Gastroesophageal sphincter (tissue), 4 donors: Measurements from ENCODE around the gene KIRREL3. TPM values are rescaled to one million over a fixed set of nuclear protein-coding genes. Genes with fewer than 3 reads are reported as not detected.

Source experiments
- ATAC-seq: fragments of 150-250 bp; one replicate; pipeline ENCODE4 v1.9.1; 2016; ENCODE audit warnings: mild to moderate bottlenecking, moderate library complexity
- H3K27ac ChIP-seq, 4 donors: fragments of 200-600 bp; sonication (generic) in 3 of 4; 1 replicate in 3 of 4; 2 replicates in 1 of 4; pipeline ENCODE4 v1.5.1; 2016 to 2019
- H3K27me3 ChIP-seq: fragments of 200-600 bp; sonication (generic); one replicate; pipeline ENCODE4 v1.5.1; 2019
- H3K36me3 ChIP-seq, 2 donors: fragments of 200-600 bp; sonication (generic); one replicate each; pipeline ENCODE4 v1.5.1; 2019; ENCODE audit warnings: control low read depth in 1 of 2
- H3K4me1 ChIP-seq, 3 donors: fragments of 200-600 bp; sonication (generic); 1 replicate in 2 of 3; 2 replicates in 1 of 3; pipeline ENCODE4 v1.5.1; 2016 to 2019; ENCODE audit warnings: control low read depth in 2 of 3
- H3K4me3 ChIP-seq, 2 donors: fragments of 200-600 bp; sonication (generic); one replicate each; pipeline ENCODE4 v1.5.1; 2019; ENCODE audit warnings: mild to moderate bottlenecking in 1 of 2, moderate library complexity in 1 of 2
- H3K9me3 ChIP-seq, 3 donors: fragments of 200-600 bp; sonication (generic); one replicate each; pipeline ENCODE4 v1.5.1; 2017 to 2019; ENCODE audit warnings: control low read depth in 2 of 3
- CTCF ChIP-seq, 4 experiments: fragments of 200-600 bp in 2 of 4; fragments of 450-650 bp in 2 of 4; sonication (generic) in 1 of 4; IDR thresholded peaks; one replicate each; pipeline ENCODE4 v1.5.1; 2017 to 2019; ENCODE audit warnings: antibody characterized with exemption in 4 of 4, mild to moderate bottlenecking in 2 of 4, moderate library complexity in 2 of 4
- EP300 ChIP-seq: sonication (generic); formaldehyde crosslinking; IDR thresholded peaks from one replicate; pipeline ENCODE4 v1.6.1; 2017; ENCODE audit warnings: antibody characterized with exemption, mild to moderate bottlenecking
- POLR2A ChIP-seq, 2 donors: fragments of 450-650 bp; IDR thresholded peaks; one replicate each; pipeline ENCODE4 v1.6.1; 2017; ENCODE audit warnings: antibody characterized with exemption in 2 of 2, mild to moderate bottlenecking in 2 of 2, moderate library complexity in 1 of 2
- POLR2AphosphoS5 ChIP-seq: sonication (generic); formaldehyde crosslinking; IDR thresholded peaks from one replicate; pipeline ENCODE4 v1.6.1; 2017; ENCODE audit warnings: antibody characterized with exemption
- WGBS, 2 donors: methylation state at CpG; one replicate each; pipeline ENCODE4 v1.1.5; 2018; ENCODE audit warnings: low coverage in 1 of 2; 5-methylcytosine and 5-hydroxymethylcytosine counted together
- total RNA-seq, 4 donors: library from RNA; depleted of rRNA; stranded (reverse); fragments of >200 nt; gene quantifications; one replicate each; pipeline ENCODE4 v1.1.0, GENCODE V29; 2016

Gene KIRREL3
- total RNA-seq, 4 donors from 2014 or later, result 0.54 to 3.9 (median 1.4) TPM

- ATAC-seq, result no peak
- TF ChIP-seq EP300 (no peak), POLR2AphosphoS5 (no peak), POLR2A (IDR thresholded peaks at IDR 0.05) (no peak), CTCF (IDR thresholded peaks at IDR 0.05) (no peak)
- Histone ChIP-seq H3K27me3 (peaks cover 64% of the 10 kb centered on the region), H3K27ac (no peak overlapping the region), H3K4me3 (no peak overlapping the region), H3K9me3 (no peaks in the 10 kb centered on the region), H3K4me1 (no peaks in the 10 kb centered on the region), H3K36me3 (no peaks in the 10 kb centered on the region)
- whole genome bisulfite sequencing, 2 donors, result 83 to 92% methylated on average over 4 to 5 of the region's 6 CpGs
Observed at GRCh38 chr11:126713806-126714205, 286.8 kb downstream of the KIRREL3 start.

GRCh38 chr11:126711977-126712625, 288.5 kb downstream of the KIRREL3 start:
- WGBS, 2 donors, result 63 to 89% methylated on average over 3 to 19 of the region's 27 CpGs
- H3K27ac ChIP-seq, result no peak overlapping the region
- H3K27me3 ChIP-seq, result peaks cover 57% of the 10 kb centered on the region
- no peak for TF ChIP-seq POLR2AphosphoS5
- no peak for TF ChIP-seq POLR2A (IDR thresholded peaks at IDR 0.05)
- TF ChIP-seq CTCF (IDR thresholded peaks at IDR 0.05), result no peak
- no peak for TF ChIP-seq EP300
- no peaks in the 10 kb centered on the region for H3K9me3 ChIP-seq
- no peaks in the 10 kb centered on the region for H3K4me1 ChIP-seq
- ATAC-seq, result no peak
- no peaks in the 10 kb centered on the region for H3K36me3 ChIP-seq
- no peak overlapping the region for H3K4me3 ChIP-seq

GRCh38 chr11:126710804-126711399, 289.7 kb downstream of the KIRREL3 start:
- H3K27ac ChIP-seq, result no peak overlapping the region
- ATAC-seq, result no peak
- 75 to 97% methylated on average over 4 of the region's 4 CpGs for WGBS, 2 donors
- no peaks in the 10 kb centered on the region for H3K9me3 ChIP-seq
- no peak for TF ChIP-seq POLR2AphosphoS5
- no peak for TF ChIP-seq POLR2A (IDR thresholded peaks at IDR 0.05)
- no peak for TF ChIP-seq EP300
- no peak for TF ChIP-seq CTCF (IDR thresholded peaks at IDR 0.05)
- H3K36me3 ChIP-seq, result no peaks in the 10 kb centered on the region
- peaks cover 51% of the 10 kb centered on the region for H3K27me3 ChIP-seq
- H3K4me3 ChIP-seq, result no peak overlapping the region
- H3K4me1 ChIP-seq, result no peaks in the 10 kb centered on the region

- no peak overlapping the region for H3K27ac ChIP-seq
- peaks cover 28% of the 10 kb centered on the region for H3K27me3 ChIP-seq
- peaks cover 0 to 13% (median 0%) of the 10 kb centered on the region in 3 donors for H3K4me1 ChIP-seq
- no peaks in the 10 kb centered on the region for H3K9me3 ChIP-seq
- ATAC-seq, result no peak
- H3K36me3 ChIP-seq, result no peaks in the 10 kb centered on the region
- TF ChIP-seq EP300 (no peak), CTCF (IDR thresholded peaks at IDR 0.05) (no peak), POLR2A (IDR thresholded peaks at IDR 0.05) (no peak), POLR2AphosphoS5 (no peak)
- 26 to 54% methylated on average over 2 of the region's 2 CpGs for WGBS, 2 donors
- H3K4me3 ChIP-seq, result no peak overlapping the region
Observed at GRCh38 chr11:126707498-126707897, 293.1 kb downstream of the KIRREL3 start.

GRCh38 chr11:126704096-126704495, 296.5 kb downstream of the KIRREL3 start:
- WGBS, 2 donors, result 38 to 39% methylated on average over 2 of the region's 2 CpGs
- TF ChIP-seq POLR2AphosphoS5 (no peak), CTCF (IDR thresholded peaks at IDR 0.05) (no peak), POLR2A (IDR thresholded peaks at IDR 0.05) (no peak), EP300 (no peak)

More at GRCh38 chr11:126704096-126704495, 296.5 kb downstream of the KIRREL3 start:
- Histone ChIP-seq H3K4me1 (peaks cover 0 to 16% (median 0%) of the 10 kb centered on the region in 3 donors), H3K27me3 (peaks cover 5% of the 10 kb centered on the region), H3K4me3 (no peak overlapping the region), H3K9me3 (no peaks in the 10 kb centered on the region), H3K36me3 (no peaks in the 10 kb centered on the region), H3K27ac (no peak overlapping the region)
- ATAC-seq, result no peak
